Measurements from ENCODE around the gene PMEL. TPM values are rescaled to one million over a fixed set of nuclear protein-coding genes. Genes with fewer than 3 reads are reported as not detected.

PMEL gene
- total RNA-seq, 1 experiment from 2014 or later: 2.0 TPM

DNA sequence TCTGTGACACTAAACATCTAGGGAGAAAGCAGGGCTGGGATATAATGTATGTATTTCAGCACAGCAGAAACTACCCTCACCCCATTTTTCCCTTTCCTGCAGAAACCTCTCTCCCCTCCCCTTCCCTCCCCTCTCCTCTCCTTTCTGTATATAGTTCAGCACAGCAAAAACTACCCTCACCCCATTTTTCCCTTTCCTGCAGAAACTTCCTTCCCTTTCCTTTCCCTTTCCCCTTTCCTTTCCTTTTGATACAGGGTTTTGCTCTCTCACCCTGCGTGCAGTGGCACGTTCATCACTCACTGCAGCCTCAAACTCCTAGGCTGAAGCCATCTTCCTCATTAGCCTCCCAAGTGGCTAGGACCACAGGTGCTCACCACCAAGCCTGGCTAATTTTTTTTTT, 2.1 kb downstream of the PMEL start:
- H3K4me2 ChIP-seq (ENCODE audit: low read length): no peak overlapping the region
- DNase-seq (no peak), ATAC-seq (no peak)
- H3K27ac ChIP-seq (ENCODE audit: low read length): no peak overlapping the region
- no peaks in the 10 kb centered on the region for H3K27me3 ChIP-seq (ENCODE audit: low read length)
- no peak overlapping the region for H3K9ac ChIP-seq (ENCODE audit: low read length)
- no peak overlapping the region for H2AFZ ChIP-seq (ENCODE audit: low read length)
- no peaks in the 10 kb centered on the region for H3F3A ChIP-seq (ENCODE audit: low read length, unreplicated experiment)
- ChIA-PET CTCF (no interaction called here), POLR2A (ENCODE audit: unreplicated experiment) (no interaction called here)
- H3K4me3 ChIP-seq (ENCODE audit: low read length): no peak overlapping the region
- peaks cover 21% of the 10 kb centered on the region for H3K79me2 ChIP-seq (ENCODE audit: low read length)
- no TSS peak for BruUV-seq (replicated peaks)
- H3K36me3 ChIP-seq (ENCODE audit: low read depth, low read length): no peaks in the 10 kb centered on the region
- no peaks in the 10 kb centered on the region for H3K9me2 ChIP-seq (replicated peaks; ENCODE audit: low read length)
- intact Hi-C loops (cut with micrococcal nuclease): no loop called here
- peaks cover 19% of the 10 kb centered on the region for H3K4me1 ChIP-seq (ENCODE audit: insufficient read depth, low read length)
- TF ChIP-seq, protein P1, sequence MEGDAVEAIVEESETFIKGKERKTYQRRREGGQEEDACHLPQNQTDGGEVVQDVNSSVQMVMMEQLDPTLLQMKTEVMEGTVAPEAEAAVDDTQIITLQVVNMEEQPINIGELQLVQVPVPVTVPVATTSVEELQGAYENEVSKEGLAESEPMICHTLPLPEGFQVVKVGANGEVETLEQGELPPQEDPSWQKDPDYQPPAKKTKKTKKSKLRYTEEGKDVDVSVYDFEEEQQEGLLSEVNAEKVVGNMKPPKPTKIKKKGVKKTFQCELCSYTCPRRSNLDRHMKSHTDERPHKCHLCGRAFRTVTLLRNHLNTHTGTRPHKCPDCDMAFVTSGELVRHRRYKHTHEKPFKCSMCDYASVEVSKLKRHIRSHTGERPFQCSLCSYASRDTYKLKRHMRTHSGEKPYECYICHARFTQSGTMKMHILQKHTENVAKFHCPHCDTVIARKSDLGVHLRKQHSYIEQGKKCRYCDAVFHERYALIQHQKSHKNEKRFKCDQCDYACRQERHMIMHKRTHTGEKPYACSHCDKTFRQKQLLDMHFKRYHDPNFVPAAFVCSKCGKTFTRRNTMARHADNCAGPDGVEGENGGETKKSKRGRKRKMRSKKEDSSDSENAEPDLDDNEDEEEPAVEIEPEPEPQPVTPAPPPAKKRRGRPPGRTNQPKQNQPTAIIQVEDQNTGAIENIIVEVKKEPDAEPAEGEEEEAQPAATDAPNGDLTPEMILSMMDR (conservative IDR thresholded peaks at IDR 0.05; ENCODE audit: low read depth, low read length): no peak
- no peak for TF ChIP-seq EZH2phosphoT487 (IDR thresholded peaks at IDR 0.05; ENCODE audit: borderline replicate concordance, low read length)
- no peak for TF ChIP-seq EZH2 (IDR thresholded peaks at IDR 0.05; ENCODE audit: low read length, unreplicated experiment)
- H3K9me3 ChIP-seq (ENCODE audit: low read length): no peaks in the 10 kb centered on the region
- H4K20me1 ChIP-seq (ENCODE audit: low read length): no peaks in the 10 kb centered on the region

DNA sequence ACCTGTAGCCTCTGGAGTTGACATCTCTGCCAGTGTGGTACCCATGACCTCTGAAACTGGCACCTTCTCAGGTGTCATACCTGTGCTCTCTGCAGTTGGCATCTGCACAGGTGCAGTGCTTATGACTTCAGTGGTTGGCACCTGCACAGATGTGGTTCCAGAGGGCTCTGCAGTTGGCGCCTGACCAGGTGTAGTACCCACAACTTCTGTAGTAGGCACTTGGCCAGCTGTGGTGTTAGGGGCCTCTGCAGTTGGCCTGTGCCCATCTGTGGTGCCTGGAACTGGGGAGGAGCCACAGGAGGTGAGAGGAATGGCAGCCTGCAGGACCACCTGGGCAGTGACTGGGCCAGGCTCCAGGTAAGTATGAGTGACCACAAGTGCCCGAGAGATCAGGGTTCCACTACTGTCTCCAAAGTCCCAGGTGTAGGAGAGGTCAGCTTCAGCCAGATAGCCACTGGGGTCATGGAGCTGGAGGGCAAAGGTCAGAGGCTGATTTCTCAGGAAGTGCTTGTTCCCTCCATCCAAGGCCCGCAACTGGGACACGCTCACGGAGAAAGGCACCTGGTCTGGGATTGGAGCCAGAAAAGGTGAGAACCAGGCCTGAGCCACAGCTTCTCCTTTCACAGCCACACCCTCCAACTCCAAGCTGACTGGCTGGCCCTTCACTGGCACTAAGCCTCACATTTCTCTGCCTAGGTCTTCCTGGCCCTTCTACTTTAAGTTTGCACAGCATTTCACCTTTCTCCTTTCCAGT, 8.6 kb downstream of the PMEL start:
- Histone ChIP-seq H3K9me3 (ENCODE audit: low read length) (no peaks in the 10 kb centered on the region), H2AFZ (ENCODE audit: low read length) (no peak overlapping the region), H3F3A (ENCODE audit: low read length, unreplicated experiment) (peaks cover 6% of the 10 kb centered on the region), H3K9ac (ENCODE audit: low read length) (no peak overlapping the region), H3K4me1 (ENCODE audit: insufficient read depth, low read length) (peaks cover 27% of the 10 kb centered on the region), H3K9me2 (replicated peaks; ENCODE audit: low read length) (no peaks in the 10 kb centered on the region), H3K36me3 (ENCODE audit: low read depth, low read length) (peaks cover 3% of the 10 kb centered on the region; the same call in 1 of the 2 replicates), H4K20me1 (ENCODE audit: low read length) (no peaks in the 10 kb centered on the region), H3K79me2 (ENCODE audit: low read length) (no peaks in the 10 kb centered on the region), H3K4me3 (ENCODE audit: low read length) (no peak overlapping the region), H3K4me2 (ENCODE audit: low read length) (no peak overlapping the region), H3K27ac (ENCODE audit: low read length) (no peak overlapping the region), H3K27me3 (ENCODE audit: low read length) (no peaks in the 10 kb centered on the region)
- ChIA-PET CTCF (interaction anchor here (1.0 kb wide), 1 partner anchor 17 kb away, joined by 3 read pairs; the partner anchor contains the start of gene RAB5B), POLR2A (ENCODE audit: unreplicated experiment) (no interaction called here)
- intact Hi-C loops (cut with micrococcal nuclease): no loop called here
- ATAC-seq (no peak), DNase-seq (peak; percentile 34)
- TF ChIP-seq EZH2 (IDR thresholded peaks at IDR 0.05; ENCODE audit: low read length, unreplicated experiment) (no peak), EZH2phosphoT487 (IDR thresholded peaks at IDR 0.05; ENCODE audit: borderline replicate concordance, low read length) (no peak)
- TF ChIP-seq, protein P1 (conservative IDR thresholded peaks at IDR 0.05; ENCODE audit: low read depth, low read length): no peak
- BruUV-seq (replicated peaks): no TSS peak

Measured in PC-3 (cell line).